ENCODE results near the gene CCL27. TPM values are rescaled to one million over a fixed set of nuclear protein-coding genes. Genes with fewer than 3 reads are reported as not detected.

Gene CCL27
- under 1 TPM; 0.50 to 0.61 (median 0.57) TPM for polyA plus RNA-seq (ENCODE audit: insufficient read length in 3 of 3)

GRCh38 chr9:34662526-34663302 lies at the start of gene CCL27:
Gene CCL27, minus strand, starts transcription at chr9:34662657. Its CDS starts 24 bp downstream, at chr9:34662633.
- no peak for DNase-seq (ENCODE audit: low read depth in 3 of 3, low spot score in 2 of 3)

- DNase-seq (ENCODE audit: low read depth in 3 of 3, low spot score in 2 of 3): no peak
These were observed 49.7 kb upstream of the CCL27 start for GRCh38 chr9:34712140-34712539.

- no peak for DNase-seq (ENCODE audit: low read depth in 3 of 3, low spot score in 2 of 3)
These were observed 47.6 kb upstream of the CCL27 start, which contains the start of gene CCL21 for GRCh38 chr9:34710023-34710422. Gene CCL21, minus strand, starts transcription at chr9:34710136. Its CDS starts 70 bp downstream, at chr9:34710066.

DNA sequence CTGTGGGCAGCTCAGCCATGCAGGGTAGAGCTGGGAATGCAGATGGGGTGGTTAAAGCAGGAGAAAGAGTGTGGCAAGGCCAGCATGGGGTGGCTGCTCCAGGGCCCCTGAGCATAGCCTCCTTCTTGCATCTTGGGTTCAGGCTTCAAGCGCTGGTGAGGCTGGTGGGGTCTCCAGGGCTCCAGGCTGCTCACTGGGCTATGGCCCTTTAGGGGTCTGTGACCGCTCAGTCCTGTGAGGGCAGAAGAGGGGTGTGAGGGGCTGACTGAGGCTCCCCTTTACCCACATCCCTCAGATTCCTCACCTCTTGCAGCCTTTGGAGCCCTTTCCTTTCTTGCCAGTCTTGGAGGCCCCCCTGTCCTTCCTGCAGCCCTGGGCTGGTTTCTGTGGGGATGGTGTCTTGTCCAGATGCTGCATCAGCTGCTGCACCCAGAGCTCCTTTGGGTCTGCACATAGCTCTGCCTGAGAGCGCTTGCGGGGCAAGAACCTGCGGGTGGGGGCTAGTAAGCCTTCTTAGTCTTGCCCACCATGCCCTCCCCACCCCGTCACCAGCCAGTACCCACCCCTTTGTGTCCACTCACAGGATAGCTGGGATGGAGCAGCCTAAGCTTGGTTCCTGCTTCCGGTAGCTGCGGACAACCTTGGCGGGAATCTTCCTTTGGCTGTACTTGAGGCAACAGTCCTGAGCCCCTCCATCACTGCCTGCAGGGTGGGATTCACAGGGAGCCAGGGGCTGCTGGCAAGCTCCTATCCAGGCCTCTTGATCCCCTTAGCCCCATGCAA lies 46.9 kb upstream of the CCL27 start:
- DNase-seq (ENCODE audit: low read depth in 3 of 3, low spot score in 2 of 3): no peak

DNA sequence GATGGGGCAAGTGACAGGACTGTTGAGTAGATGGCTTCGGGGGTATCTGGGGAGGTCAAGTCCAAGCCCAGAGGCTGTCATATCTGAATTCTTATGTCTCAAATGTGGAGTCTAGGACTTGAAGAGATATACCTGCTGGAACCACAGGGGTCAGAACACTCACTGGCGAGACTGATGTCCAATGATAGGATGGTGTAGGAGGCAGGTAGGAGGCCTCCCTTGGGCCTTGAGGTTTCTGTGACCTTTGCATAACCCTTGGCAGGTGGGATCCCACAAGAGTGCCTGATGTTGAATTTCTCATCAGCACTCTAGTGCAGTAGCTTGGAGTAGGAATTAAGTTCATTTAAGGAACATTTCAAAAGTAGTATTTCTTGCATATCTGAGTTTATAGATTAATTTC lies 44.7 kb upstream of the CCL27 start:
- DNase-seq (ENCODE audit: low read depth in 3 of 3, low spot score in 2 of 3): no peak

GRCh38 chr9:34701769-34702736 lies 39.6 kb upstream of the CCL27 start:
- peak; percentile 55 to 69 (median 63) for DNase-seq (ENCODE audit: low read depth in 3 of 3, low spot score in 2 of 3)

GRCh38 chr9:34701023-34701768 lies 38.7 kb upstream of the CCL27 start:
- DNase-seq (ENCODE audit: low read depth in 3 of 3, low spot score in 2 of 3): peak in 1 of 3 donors; percentile 55

DNA sequence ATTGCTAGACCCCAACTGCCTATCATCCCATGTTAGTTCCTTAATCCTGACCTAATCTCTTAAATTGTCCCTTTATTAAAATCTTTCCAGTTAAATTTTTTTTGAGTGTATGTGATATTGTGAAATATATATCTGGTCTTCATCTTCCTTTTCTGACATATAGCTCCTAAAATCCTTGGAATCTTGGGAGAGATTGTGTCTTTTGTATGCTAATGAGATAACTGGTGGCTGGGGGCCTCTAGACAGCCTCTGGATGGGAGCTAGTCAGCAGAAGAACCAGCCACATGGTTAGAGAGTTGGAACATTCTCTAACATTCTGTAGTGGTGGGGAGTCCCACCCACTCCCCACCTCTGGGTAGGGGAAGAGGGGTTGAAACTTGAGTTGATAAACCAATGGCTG lies 32.4 kb upstream of the CCL27 start:
- no peak for DNase-seq (ENCODE audit: low read depth in 3 of 3, low spot score in 2 of 3)

GRCh38 chr9:34693560-34693959 lies 31.1 kb upstream of the CCL27 start:
- no peak for DNase-seq (ENCODE audit: low read depth in 3 of 3, low spot score in 2 of 3)

- no peak for DNase-seq (ENCODE audit: low read depth in 3 of 3, low spot score in 2 of 3)
These were observed 29.5 kb upstream of the CCL27 start for GRCh38 chr9:34691936-34692315.

- no peak for DNase-seq (ENCODE audit: low read depth in 3 of 3, low spot score in 2 of 3)
These were observed 28.8 kb upstream of the CCL27 start, which contains the start of gene CCL19 for GRCh38 chr9:34690983-34691935. Gene CCL19, minus strand, starts transcription at chr9:34691276. Its CDS starts 137 bp downstream, at chr9:34691139.

- DNase-seq (ENCODE audit: low read depth in 3 of 3, low spot score in 2 of 3): no peak
These were observed 27.1 kb upstream of the CCL27 start for GRCh38 chr9:34689512-34689911.

DNA sequence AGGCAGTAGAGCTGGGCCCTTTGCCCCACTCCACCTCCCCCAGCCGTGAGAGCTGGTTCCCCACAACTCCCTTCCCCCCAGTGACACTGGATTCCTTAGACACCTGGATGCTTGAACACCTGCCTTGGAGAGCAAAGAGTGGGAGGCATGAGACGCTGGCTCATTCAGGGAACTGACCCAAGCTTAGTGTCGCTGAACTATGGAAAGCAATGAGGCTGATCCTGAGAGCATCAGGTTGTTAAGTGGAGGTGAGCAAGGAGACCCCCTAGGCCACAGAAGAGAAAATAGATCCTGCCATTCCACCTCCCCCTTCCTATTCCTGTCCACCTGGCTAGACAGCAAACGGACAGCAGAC lies 26.6 kb upstream of the CCL27 start:
- no peak for DNase-seq (ENCODE audit: low read depth in 3 of 3, low spot score in 2 of 3)

GRCh38 chr9:34688329-34689115 lies 26.1 kb upstream of the CCL27 start:
- no peak for DNase-seq (ENCODE audit: low read depth in 3 of 3, low spot score in 2 of 3)

DNA sequence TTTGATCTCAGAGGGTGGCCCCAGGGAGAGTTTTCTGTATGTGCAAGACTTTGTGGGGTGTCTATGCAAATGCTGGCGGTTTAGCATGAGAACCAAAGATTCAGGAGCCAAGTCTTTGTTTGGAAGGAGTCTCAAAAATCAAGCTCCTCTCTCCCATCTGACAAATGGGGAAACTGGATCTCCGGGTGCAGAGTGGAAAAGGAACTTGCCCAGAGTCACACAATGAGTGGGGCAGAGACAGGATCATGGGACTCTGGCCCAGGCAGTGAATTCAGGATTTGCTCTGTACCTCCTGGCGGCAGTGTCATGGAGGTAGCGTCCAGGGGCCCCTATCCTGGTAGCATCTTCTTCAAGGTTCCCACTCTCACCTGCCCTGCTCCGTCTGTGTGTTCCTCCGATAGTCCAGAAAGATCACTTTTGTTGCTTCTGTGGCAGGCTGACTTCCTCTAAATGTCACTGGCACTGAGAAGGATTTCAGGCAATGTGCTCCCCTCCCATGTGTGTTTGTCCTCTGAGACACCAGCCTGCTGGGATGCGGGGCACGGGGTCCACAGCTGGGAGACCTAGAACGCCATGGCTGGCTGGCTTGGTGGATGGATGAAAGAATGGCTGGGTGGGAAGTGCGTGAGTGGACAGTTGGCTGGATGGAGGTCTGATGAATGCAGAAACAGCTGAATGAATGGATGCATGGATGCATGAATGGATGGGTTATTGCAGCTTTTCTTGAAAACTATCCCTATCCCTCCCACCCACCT lies 25.0 kb upstream of the CCL27 start:
- DNase-seq (ENCODE audit: low read depth in 3 of 3, low spot score in 2 of 3): no peak

DNA sequence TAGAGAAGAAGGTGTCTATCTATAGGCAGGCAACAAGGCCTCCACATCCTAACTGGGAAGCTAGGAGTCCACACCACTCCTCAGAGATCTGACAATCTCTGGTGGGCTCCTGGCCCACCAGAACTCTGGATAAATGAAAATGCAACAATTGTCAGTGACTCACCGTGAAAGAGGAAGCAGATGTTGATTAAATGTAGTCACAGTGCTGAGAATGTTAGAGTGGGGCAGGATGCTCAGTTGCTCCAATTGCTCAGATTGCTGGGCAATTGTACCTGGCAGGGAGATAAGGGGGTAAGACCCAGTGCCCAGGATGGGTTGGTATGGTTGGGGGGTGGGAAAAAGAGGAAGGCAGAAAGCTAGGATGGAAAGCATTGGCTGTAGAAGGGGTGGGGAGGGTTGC lies 24.3 kb upstream of the CCL27 start:
- no peak for DNase-seq (ENCODE audit: low read depth in 3 of 3, low spot score in 2 of 3)

DNA sequence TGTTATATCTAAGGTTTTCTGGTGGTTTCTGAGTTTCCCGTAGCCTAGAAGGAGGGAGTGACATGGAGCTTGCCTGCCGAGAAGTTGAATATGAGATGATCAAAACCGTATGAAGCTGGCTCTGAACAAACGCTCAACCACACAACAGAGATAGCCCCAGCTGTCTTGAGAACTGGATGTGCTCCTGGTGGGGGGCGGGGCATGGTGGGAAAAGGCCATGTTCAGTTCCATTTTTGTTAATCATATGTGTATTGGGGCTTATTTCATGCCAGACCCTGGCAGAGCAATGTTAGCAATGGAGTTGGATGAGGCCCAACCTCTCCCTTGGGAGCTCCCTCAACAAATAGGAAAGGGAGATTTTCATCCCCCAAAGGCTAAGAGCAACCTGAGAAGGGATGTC lies 23.8 kb upstream of the CCL27 start:
- DNase-seq (ENCODE audit: low read depth in 3 of 3, low spot score in 2 of 3): no peak
